Smooth muscle cell (in vitro differentiated cells): ENCODE data around the gene RNF150. TPM values are rescaled to one million over a fixed set of nuclear protein-coding genes. Genes with fewer than 3 reads are reported as not detected.
A peak's percentile ranks its signal among the peaks of the same experiment; 100 is the strongest.
"Not testable (repeated sequence)": the region's sequence is repeated elsewhere in the genome, so short reads cannot be mapped to it uniquely, and the experiment has no call there.

Experiments
- DNase-seq: peaks from one replicate; lab custom pipeline; 2025; ENCODE audit not compliant: unreplicated experiment; lab: John Stamatoyannopoulos, UW
- H2AFZ ChIP-seq: fragments of 200-600 bp; sonication (generic); 2 replicates; pipeline ENCODE4 v1.6.0; 2016; ENCODE audit warnings: antibody characterized with exemption, low read depth, mild to moderate bottlenecking
- H3F3A ChIP-seq: fragments of 200-600 bp; sonication (generic); 2 replicates; pipeline ENCODE4 v1.6.0; 2017; ENCODE audit warnings: antibody characterized with exemption, low read depth
- H3K27ac ChIP-seq: fragments of 200-600 bp; sonication (generic); 2 replicates; pipeline ENCODE4 v1.5.1; 2016; ENCODE audit warnings: low read depth, mild to moderate bottlenecking
- H3K27me3 ChIP-seq: fragments of 200-600 bp; sonication (generic); 2 replicates; pipeline ENCODE4 v1.6.1; 2016; ENCODE audit warnings: low read depth, mild to moderate bottlenecking
- H3K36me3 ChIP-seq: fragments of 200-600 bp; sonication (generic); 2 replicates; pipeline ENCODE4 v1.5.1; 2016; ENCODE audit warnings: low read depth
- H3K4me1 ChIP-seq: fragments of 200-600 bp; sonication (generic); 2 replicates; pipeline ENCODE4 v1.5.1; 2016; ENCODE audit warnings: low read depth
- H3K4me2 ChIP-seq: fragments of 200-600 bp; sonication (generic); 2 replicates; pipeline ENCODE4 v1.6.0; 2016; ENCODE audit warnings: mild to moderate bottlenecking
- H3K4me3 ChIP-seq: fragments of 200-600 bp; sonication (generic); 2 replicates; pipeline ENCODE4 v1.5.1; 2016; ENCODE audit warnings: mild to moderate bottlenecking
- H3K79me2 ChIP-seq: fragments of 200-600 bp; sonication (generic); 2 replicates; pipeline ENCODE4 v1.6.0; 2016; ENCODE audit warnings: low read depth, mild to moderate bottlenecking
- H3K9ac ChIP-seq: fragments of 200-600 bp; sonication (generic); 2 replicates; pipeline ENCODE4 v1.6.0; 2016; ENCODE audit warnings: low read depth
- H3K9me3 ChIP-seq: fragments of 200-600 bp; sonication (generic); replicated peaks from 2 replicates; pipeline ENCODE4 v1.5.1; 2016; ENCODE audit warnings: low read depth
- H4K20me1 ChIP-seq: fragments of 200-600 bp; sonication (generic); 2 replicates; pipeline ENCODE4 v1.6.0; 2016; ENCODE audit warnings: low read depth
- CTCF ChIP-seq: fragments of 200-600 bp; sonication (generic); IDR thresholded peaks from 2 replicates; pipeline ENCODE4 v1.5.1; 2017; ENCODE audit warnings: borderline replicate concordance, mild to moderate bottlenecking, antibody characterized with exemption; ENCODE audit not compliant: insufficient read depth, poor library complexity, severe bottlenecking
- WGBS: methylation state at CpG from one replicate; pipeline ENCODE4 v1.1.7; 2016; ENCODE audit warnings: low lambda C conversion rate; 5-methylcytosine and 5-hydroxymethylcytosine counted together
- polyA plus RNA-seq: library from polyadenylated mRNA; unstranded; fragments of >200 nt; fragmentation: Nextera tagmentation; extraction: Ambion mirVana; gene quantifications from 2 replicates; pipeline ENCODE4 v1.2.1, GENCODE V29; 2016
- total RNA-seq: library from RNA; depleted of rRNA; stranded (reverse); fragments of >200 nt; gene quantifications from 2 replicates; pipeline ENCODE4 v1.2.3, GENCODE V29; 2014

RNF150 gene
- total and polyA plus RNA-seq, 2 experiments from 2014 or later = 0.09 to 2.2 TPM

GRCh38 chr4:140834839-140835495 lies 298.3 kb downstream of the RNF150 start:
- H3K79me2 ChIP-seq = no peaks in the 10 kb centered on the region
- 46% methylated on average over 7 of the region's 7 CpGs for WGBS
- no peak overlapping the region for H3K4me3 ChIP-seq
- H3K27me3 ChIP-seq = no peaks in the 10 kb centered on the region
- peak overlapping the region; percentile 80 for H2AFZ ChIP-seq
- no peak overlapping the region for H3K27ac ChIP-seq
- peaks cover 18% of the 10 kb centered on the region for H3K4me1 ChIP-seq
- H3K36me3 ChIP-seq = no peaks in the 10 kb centered on the region
- no peak for TF ChIP-seq CTCF
- H4K20me1 ChIP-seq = no peaks in the 10 kb centered on the region
- no peak overlapping the region for H3K4me2 ChIP-seq
- H3F3A ChIP-seq = no peaks in the 10 kb centered on the region
- no peak for DNase-seq
- no peak overlapping the region for H3K9ac ChIP-seq
- H3K9me3 ChIP-seq = no peaks in the 10 kb centered on the region

- Histone ChIP-seq H4K20me1 (no peaks in the 10 kb centered on the region), H3K79me2 (no peaks in the 10 kb centered on the region), H3F3A (no peaks in the 10 kb centered on the region), H3K4me2 (no peak overlapping the region), H3K9me3 (no peaks in the 10 kb centered on the region), H3K4me1 (peaks cover 15% of the 10 kb centered on the region), H3K36me3 (no peaks in the 10 kb centered on the region), H3K4me3 (no peak overlapping the region), H3K27me3 (no peaks in the 10 kb centered on the region), H3K27ac (no peak overlapping the region), H2AFZ (no peak overlapping the region), H3K9ac (no peak overlapping the region)
- no peak for TF ChIP-seq CTCF
- 96% methylated on average over 4 of the region's 4 CpGs for WGBS
- DNase-seq = no peak
These were observed 300.0 kb downstream of the RNF150 start for GRCh38 chr4:140833280-140833679.

DNA sequence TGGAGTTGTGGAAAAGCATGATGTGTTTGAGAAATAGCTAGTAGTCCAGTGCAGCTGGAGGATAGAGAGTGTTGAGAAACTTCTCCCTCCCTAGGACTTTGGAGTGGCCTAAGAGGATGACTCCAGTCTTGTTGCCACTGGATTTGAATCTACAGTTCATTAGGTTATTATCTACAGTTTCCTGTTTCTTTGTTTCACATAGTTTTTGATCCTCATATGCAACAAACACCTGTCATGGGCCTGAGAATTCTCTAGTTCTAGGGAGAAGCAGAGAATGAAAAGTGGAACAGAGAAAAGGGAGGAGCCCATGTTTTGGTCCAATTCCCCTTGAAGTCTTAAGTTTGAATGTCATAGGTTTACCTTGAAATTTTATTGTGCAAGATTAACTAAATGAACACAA lies 303.4 kb downstream of the RNF150 start:
- Histone ChIP-seq H2AFZ (no peak overlapping the region), H3K27me3 (no peaks in the 10 kb centered on the region), H3K9me3 (no peaks in the 10 kb centered on the region), H3F3A (no peaks in the 10 kb centered on the region), H3K36me3 (no peaks in the 10 kb centered on the region), H3K27ac (no peak overlapping the region), H3K9ac (no peak overlapping the region), H3K4me2 (no peak overlapping the region), H3K79me2 (no peaks in the 10 kb centered on the region), H4K20me1 (no peaks in the 10 kb centered on the region), H3K4me1 (peaks cover 5% of the 10 kb centered on the region), H3K4me3 (no peak overlapping the region)
- no peak for DNase-seq
- no peak for TF ChIP-seq CTCF

DNA sequence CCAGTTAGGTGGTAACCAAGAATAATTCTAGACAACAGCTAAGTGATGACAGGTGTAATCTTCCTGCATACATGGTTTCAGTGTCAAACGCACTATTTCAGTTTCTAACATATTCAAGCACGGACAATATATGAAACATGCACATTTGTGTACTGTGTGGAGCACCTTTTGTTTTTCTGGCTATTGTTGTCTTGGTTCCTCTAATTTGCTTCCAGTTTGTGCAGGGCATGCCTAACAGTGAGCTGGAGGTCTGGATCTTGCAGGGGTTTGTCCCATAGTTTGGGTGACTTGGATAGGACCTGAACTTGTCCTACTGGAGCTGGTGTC lies 306.6 kb downstream of the RNF150 start:
- Histone ChIP-seq H3K36me3 (no peaks in the 10 kb centered on the region), H3K27ac (no peak overlapping the region), H3K4me1 (no peaks in the 10 kb centered on the region), H3K9ac (no peak overlapping the region), H3K4me3 (no peak overlapping the region), H3K79me2 (no peaks in the 10 kb centered on the region), H3F3A (no peaks in the 10 kb centered on the region), H3K4me2 (no peak overlapping the region), H3K9me3 (no peaks in the 10 kb centered on the region), H3K27me3 (no peaks in the 10 kb centered on the region), H4K20me1 (no peaks in the 10 kb centered on the region), H2AFZ (no peak overlapping the region)
- TF ChIP-seq CTCF = no peak
- no peak for DNase-seq
- 98% methylated on average over 2 of the region's 2 CpGs for WGBS

GRCh38 chr4:140820520-140820919 lies 312.7 kb downstream of the RNF150 start:
- H3K27ac ChIP-seq, H3K36me3 ChIP-seq, H3K9ac ChIP-seq, H3F3A ChIP-seq, DNase-seq, H4K20me1 ChIP-seq, H3K79me2 ChIP-seq, H3K4me2 ChIP-seq, H3K4me3 ChIP-seq, H3K9me3 ChIP-seq, H3K4me1 ChIP-seq, H2AFZ ChIP-seq: not testable (repeated sequence)
- peaks cover 13% of the 10 kb centered on the region for H3K27me3 ChIP-seq
- 99% methylated on average over 3 of the region's 3 CpGs for WGBS
